ENCODE results near the gene GPA33. TPM values are rescaled to one million over a fixed set of nuclear protein-coding genes. Genes with fewer than 3 reads are reported as not detected.

GPA33 gene
- total RNA-seq, 1 donor from 2014 or later: 1.2 TPM

DNA sequence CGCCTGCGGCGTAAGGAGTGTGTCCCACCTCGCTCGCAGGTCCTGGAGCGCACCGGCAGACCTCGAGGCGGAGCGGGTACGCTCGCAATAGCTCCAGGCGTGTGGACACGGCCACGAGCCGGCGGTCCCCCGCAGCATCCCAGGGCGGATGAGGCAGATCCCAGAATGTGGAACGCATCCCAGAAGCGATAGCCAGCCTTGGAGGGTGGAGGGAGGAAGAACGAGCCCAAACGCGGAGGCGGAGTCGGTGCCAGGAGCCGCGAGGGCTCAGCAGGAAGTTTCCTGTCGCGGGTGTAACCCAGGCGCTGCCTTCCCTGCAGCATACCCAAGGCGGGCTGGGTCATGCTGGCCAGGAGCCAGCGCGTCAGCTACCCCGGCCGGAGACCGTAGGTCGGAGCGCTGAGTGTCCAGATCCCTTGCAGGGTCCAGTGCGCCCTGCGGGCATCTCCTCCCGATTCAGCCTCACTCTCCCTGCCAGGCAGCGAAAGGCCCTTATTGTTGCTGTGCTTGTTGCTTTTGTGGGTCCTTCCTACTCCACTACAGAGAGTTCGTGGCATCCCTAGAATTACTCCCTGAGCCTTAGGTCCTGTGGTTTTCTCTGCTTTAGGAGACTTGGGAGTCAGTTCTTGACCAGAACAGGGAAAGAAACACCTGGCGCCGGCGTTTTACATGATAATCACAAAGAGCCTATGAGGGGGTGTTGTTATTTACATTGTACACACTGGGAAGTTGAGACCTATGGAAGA, 31.4 kb upstream of the GPA33 start:
- TF ChIP-seq, protein P1, sequence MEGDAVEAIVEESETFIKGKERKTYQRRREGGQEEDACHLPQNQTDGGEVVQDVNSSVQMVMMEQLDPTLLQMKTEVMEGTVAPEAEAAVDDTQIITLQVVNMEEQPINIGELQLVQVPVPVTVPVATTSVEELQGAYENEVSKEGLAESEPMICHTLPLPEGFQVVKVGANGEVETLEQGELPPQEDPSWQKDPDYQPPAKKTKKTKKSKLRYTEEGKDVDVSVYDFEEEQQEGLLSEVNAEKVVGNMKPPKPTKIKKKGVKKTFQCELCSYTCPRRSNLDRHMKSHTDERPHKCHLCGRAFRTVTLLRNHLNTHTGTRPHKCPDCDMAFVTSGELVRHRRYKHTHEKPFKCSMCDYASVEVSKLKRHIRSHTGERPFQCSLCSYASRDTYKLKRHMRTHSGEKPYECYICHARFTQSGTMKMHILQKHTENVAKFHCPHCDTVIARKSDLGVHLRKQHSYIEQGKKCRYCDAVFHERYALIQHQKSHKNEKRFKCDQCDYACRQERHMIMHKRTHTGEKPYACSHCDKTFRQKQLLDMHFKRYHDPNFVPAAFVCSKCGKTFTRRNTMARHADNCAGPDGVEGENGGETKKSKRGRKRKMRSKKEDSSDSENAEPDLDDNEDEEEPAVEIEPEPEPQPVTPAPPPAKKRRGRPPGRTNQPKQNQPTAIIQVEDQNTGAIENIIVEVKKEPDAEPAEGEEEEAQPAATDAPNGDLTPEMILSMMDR (IDR thresholded peaks at IDR 0.05; ENCODE audit: unreplicated experiment): no peak
- H3K9me3 Mint-ChIP-seq: no peaks in the 10 kb centered on the region
- no peaks in the 10 kb centered on the region for H3K36me3 Mint-ChIP-seq
- peak overlapping the region; percentile 71 for H3K4me3 Mint-ChIP-seq
- H3K27me3 Mint-ChIP-seq (ENCODE audit: low read depth): peaks cover 6% of the 10 kb centered on the region
- DNase-seq (ENCODE audit: low spot score in 2 of 2, unreplicated experiment in 2 of 2): peak; percentile 36 to 66
- peaks cover 30% of the 10 kb centered on the region for H3K4me1 Mint-ChIP-seq
- H3K27ac Mint-ChIP-seq: peak overlapping the region; percentile 83

DNA sequence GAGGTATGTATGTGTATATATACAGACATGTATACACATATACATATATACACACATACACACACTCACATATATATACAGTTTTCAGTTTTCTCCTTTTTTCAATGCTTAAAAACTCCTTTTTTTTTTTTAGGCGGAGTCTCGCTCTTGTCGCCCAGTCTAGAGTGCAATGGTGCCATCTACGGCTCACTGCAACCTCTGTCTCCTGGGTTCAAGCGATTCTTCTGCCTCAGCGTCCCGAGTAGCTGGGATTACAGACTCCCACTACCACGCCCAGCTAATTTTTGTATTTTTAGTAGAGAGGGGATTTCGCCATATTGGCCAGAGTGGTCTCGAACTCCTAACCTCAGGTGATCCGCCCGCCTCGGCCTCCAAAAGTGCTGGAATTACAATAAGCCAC, 30.7 kb upstream of the GPA33 start:
- no peaks in the 10 kb centered on the region for H3K36me3 Mint-ChIP-seq

DNA sequence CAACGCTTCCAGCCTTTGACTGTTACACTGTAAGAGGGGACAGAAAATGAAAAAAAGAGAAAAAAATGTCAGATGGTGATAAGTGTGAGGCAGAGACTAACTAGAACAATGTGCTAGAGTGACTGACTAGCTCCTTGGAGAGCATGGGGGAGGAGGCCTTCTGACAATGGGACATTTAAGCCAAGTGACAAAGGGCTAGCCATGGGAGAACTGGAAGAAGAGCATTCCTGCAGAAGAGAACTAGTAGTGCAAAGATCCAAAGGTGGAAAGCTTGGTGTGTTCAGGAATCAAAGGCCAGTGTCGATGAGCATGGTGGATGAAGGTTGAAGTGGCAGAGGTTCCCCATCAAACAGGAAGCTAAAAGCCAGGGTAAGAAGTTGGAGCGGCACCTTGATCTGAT, 29.5 kb upstream of the GPA33 start:
- Mint-ChIP-seq H3K36me3 (no peaks in the 10 kb centered on the region), H3K4me1 (peaks cover 30% of the 10 kb centered on the region), H3K4me3 (no peak overlapping the region), H3K27me3 (ENCODE audit: low read depth) (peaks cover 11% of the 10 kb centered on the region), H3K9me3 (no peaks in the 10 kb centered on the region), H3K27ac (peak overlapping the region; percentile 19)
- TF ChIP-seq, protein P1 (IDR thresholded peaks at IDR 0.05; ENCODE audit: unreplicated experiment): no peak
- DNase-seq (ENCODE audit: low spot score in 2 of 2, unreplicated experiment in 2 of 2): no peak

More for the DNA sequence above, 30.7 kb upstream of the GPA33 start:
- H3K27ac Mint-ChIP-seq: no peak overlapping the region
- no peak for DNase-seq (ENCODE audit: low spot score in 2 of 2, unreplicated experiment in 2 of 2)
- TF ChIP-seq, protein P1 (IDR thresholded peaks at IDR 0.05; ENCODE audit: unreplicated experiment): no peak
- H3K4me1 Mint-ChIP-seq: peaks cover 30% of the 10 kb centered on the region
- no peaks in the 10 kb centered on the region for H3K9me3 Mint-ChIP-seq
- H3K4me3 Mint-ChIP-seq: peak overlapping the region; percentile 71
- H3K27me3 Mint-ChIP-seq (ENCODE audit: low read depth): peaks cover 5% of the 10 kb centered on the region

DNA sequence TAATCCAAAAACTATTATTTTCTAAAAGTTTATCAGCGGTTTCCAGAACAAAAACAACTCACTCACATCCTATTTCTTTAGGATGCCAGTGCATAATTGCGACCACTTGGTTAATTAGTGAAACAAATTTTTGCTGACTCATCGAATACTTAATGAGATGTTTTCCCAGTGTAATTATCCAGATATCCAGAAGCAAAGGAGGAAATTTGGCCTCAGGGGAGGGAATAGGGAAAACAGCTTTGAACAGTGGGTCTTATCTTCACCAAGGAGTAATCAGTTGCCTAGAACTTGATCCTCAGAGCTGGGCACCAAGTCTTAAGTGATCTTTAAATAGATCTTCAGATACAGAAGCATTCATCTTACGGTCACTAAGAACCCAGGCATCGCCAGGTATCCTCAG, 28.0 kb upstream of the GPA33 start:
- Mint-ChIP-seq H3K27ac (peak overlapping the region; percentile 48), H3K4me3 (no peak overlapping the region), H3K36me3 (no peaks in the 10 kb centered on the region), H3K27me3 (ENCODE audit: low read depth) (peaks cover 11% of the 10 kb centered on the region), H3K9me3 (no peaks in the 10 kb centered on the region), H3K4me1 (peaks cover 30% of the 10 kb centered on the region)
- no peak for DNase-seq (ENCODE audit: low spot score in 2 of 2, unreplicated experiment in 2 of 2)
- TF ChIP-seq, protein P1 (IDR thresholded peaks at IDR 0.05; ENCODE audit: unreplicated experiment): no peak

DNA sequence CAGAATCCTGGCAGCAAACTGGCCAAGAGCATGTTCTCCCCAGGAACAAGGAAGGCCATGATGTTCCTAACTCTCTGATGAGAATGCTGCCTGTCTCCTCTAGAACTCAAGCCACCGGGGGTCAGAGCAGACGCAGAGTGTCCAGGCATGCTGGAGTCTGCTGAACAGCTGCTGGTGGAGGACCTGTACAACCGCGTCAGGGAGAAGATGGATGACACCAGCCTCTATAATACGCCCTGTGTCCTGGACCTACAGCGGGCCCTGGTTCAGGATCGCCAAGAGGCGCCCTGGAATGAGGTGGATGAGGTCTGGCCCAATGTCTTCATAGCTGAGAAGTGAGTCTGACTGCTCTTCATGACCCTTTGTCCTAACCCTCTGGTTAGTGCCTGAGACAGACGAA, 27.0 kb upstream of the GPA33 start:
- H3K36me3 Mint-ChIP-seq: no peaks in the 10 kb centered on the region
- TF ChIP-seq, protein P1 (IDR thresholded peaks at IDR 0.05; ENCODE audit: unreplicated experiment): no peak
- peaks cover 11% of the 10 kb centered on the region for H3K27me3 Mint-ChIP-seq (ENCODE audit: low read depth)

More for the DNA sequence above, 27.0 kb upstream of the GPA33 start:
- no peaks in the 10 kb centered on the region for H3K9me3 Mint-ChIP-seq
- peaks cover 30% of the 10 kb centered on the region for H3K4me1 Mint-ChIP-seq
- DNase-seq (ENCODE audit: low spot score in 2 of 2, unreplicated experiment in 2 of 2): no peak
- no peak overlapping the region for H3K27ac Mint-ChIP-seq
- H3K4me3 Mint-ChIP-seq: no peak overlapping the region
